Stimulated activated CD8-positive, alpha-beta memory T cell treated with anti-CD3 and anti-CD28 coated beads, Interleukin-7, amount 100 ng/mL, for 24 hours (primary cell): ENCODE results near the gene POLR3A.
A peak's percentile ranks its signal among the peaks of the same experiment; 100 is the strongest.
"Not testable (repeated sequence)": the region's sequence is repeated elsewhere in the genome, so short reads cannot be mapped to it uniquely, and the experiment has no call there.

ENCODE experiments used
- DNase-seq: peaks from one replicate; pipeline ENCODE4 v3.0.0-alpha.2; 2020; ENCODE audit warnings: low read depth

Gene POLR3A

GRCh38 chr10:78029269-78030226 is at the start of gene POLR3A:
Gene POLR3A, minus strand, starts transcription at chr10:78029515. Its CDS starts 108 bp downstream, at chr10:78029407.
- DNase-seq = peak; percentile 82

- DNase-seq = no peak
Observed at GRCh38 chr10:78078539-78079330, 49.4 kb upstream of the POLR3A start.

GRCh38 chr10:78075806-78076205 is 46.5 kb upstream of the POLR3A start:
- not testable (repeated sequence) for DNase-seq

DNA sequence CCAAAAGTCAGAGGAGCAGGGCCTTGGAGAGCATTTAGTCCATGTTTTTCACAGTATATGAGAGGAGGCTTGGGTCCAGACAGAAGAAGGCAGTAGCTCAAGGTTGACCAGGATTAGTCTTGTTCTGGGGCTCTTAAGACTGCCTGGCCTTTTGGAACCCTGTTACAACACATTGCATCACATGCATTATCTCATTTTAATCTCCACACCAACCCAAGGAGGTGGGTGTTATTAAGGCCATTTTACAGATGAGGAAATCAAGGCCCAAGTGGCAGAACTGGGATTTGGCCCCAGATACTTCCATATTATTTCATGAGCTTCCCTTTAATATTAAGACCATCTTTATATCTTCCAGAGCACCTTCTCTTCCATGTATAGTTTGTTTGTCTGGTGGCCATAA is 43.2 kb upstream of the POLR3A start:
- no peak for DNase-seq

GRCh38 chr10:78071857-78072179 is 42.5 kb upstream of the POLR3A start:
- DNase-seq = no peak

DNA sequence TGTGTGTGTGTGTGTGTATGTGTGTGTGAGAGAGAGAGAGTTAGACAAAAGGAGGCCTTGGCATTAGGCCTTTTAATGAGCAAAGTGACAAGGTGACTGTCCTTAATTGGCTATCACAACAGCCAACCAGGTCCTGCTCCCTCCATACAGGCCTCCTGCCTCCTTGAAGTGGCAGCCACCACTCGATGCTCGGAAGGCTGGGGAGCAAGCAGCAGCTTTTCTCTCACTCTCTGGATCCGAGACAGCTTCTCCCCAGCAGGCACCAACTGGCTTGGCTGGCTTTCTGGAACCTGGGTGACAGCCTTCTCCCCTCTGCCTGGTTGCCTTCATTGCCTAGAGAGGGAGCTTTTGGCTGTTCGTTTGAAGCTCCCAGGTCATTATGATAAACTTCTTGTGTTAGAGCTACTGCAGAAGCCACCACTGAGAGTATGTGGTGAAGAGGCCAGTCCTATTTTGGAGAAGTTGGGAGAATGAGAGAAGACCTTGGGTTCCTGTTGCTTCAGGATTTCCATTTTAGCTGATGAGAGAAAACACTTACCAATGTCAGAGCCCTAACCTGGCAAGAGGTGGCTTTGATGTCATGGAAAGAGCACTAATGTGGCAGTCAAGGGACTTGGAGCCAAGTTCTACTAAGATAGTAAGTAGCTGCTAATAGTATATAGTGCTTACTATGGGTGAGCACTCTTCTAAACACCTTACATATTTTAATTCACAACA is 42.0 kb upstream of the POLR3A start:
- DNase-seq = no peak

DNA sequence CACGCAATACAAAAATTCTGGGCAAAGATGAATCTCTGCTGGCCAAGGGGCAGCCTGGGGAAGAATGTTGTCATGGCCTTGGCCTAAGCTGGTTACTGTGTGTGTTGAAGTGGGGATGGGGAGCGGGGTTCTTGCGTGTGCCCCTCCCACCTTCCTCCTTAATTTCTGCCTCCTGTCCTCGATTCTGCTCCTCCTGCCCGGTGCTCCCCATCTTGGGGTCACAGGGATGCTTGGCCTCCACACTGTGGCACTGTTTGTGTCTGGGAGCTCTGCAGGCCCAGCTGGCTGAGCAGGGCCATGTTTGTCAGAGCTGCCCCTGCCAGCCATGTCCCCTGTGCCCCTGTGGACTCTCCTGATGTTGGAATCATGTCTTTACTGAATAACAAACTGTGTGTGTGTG is 41.4 kb upstream of the POLR3A start:
- no peak for DNase-seq

DNA sequence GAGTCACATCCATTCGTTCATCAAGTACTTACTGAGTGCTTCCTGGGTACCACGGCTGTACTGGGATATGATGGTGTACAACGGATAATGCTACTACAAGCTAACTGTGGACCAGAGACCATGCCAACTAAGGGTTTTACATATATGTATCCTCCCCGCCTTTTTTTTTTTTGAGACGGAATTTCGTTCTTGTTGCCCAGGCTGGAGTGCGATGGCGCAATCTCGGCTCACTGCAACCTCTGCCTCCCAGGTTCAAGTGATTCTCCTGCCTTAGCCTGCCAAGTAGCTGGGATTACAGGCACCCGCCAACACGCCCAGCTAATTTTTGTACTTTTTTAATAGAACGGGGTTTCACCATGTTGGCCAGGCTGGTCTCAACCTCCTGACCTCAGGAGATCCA is 40.7 kb upstream of the POLR3A start:
- not testable (repeated sequence) for DNase-seq

DNA sequence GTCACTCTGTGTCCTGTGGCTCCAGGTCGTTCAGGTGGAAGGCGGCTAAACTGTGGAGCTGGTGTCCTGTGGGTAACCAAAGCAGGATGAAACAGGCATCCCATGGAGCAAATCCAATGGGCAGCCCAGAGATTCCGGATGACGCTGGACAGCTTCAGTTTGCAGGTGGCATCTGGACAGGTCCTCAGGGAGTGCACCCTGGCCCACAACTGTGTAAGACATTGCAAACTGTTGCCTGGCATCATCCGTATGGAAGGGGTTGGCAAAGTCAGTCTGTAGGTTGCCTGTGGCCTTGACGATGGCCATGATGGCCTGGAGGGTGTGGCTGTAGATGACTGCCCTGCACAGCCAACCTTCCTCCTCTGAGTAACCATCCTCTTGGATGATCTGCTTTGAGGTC is 39.8 kb upstream of the POLR3A start:
- no peak for DNase-seq

GRCh38 chr10:78066728-78067430 is 37.6 kb upstream of the POLR3A start:
- DNase-seq = no peak

DNA sequence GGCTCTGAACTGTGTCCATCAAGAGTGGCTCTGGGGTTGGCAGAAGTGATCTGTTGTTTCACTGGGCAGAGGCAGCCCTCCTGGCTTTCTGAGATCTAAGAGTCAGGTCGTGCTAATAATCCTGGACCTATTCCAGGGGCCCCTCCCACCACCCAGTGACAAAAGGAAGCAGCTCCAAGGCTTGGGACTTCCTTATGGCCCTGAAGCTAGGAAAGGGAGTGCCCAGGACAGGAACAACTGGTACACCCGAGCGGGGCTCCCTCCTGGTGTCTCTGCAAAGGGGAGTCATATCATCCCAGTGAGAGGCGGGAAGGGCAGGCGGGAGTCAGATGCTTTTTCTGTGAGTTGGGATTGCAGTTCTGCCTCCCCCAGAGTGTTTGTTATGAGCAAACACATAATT is 36.7 kb upstream of the POLR3A start:
- DNase-seq = no peak

- no peak for DNase-seq
Observed at GRCh38 chr10:78065611-78066010, 36.3 kb upstream of the POLR3A start.

DNA sequence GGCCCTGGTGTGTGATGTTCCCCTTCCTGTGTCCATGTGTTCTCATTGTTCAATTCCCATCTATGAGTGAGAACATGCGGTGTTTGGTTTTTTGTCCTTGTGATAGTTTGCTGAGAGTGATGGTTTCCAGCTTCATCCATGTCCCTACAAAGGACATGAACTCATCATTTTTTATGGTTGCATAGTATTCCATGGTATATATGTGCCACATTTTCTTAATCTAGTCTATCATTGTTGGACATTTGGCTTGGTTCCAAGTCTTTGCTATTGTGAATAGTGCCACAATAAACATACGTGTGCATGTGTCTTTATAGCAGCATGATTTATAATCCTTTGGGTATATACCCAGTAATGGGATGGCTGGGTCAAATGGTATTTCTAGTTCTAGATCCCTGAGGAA is 35.6 kb upstream of the POLR3A start:
- not testable (repeated sequence) for DNase-seq

DNA sequence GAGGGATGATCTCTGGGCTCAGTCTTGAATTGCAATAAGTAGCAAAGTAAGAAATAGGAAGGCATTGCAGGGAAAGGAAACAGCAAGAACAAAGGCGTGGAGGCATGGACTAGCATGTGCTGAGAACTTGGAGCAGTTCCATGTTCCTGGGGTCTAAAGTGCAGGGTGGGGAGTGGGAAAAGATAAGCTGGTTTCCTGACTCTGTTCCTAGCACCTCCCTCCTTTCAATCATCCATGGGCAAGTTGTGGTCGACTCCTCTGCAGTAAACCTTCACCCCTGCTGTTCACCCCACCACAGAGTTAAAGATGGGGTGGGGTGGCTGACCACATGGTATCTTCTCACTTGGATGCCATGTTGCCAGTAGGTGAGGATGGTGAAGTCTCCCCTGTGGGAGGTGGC is 33.9 kb upstream of the POLR3A start:
- no peak for DNase-seq

DNA sequence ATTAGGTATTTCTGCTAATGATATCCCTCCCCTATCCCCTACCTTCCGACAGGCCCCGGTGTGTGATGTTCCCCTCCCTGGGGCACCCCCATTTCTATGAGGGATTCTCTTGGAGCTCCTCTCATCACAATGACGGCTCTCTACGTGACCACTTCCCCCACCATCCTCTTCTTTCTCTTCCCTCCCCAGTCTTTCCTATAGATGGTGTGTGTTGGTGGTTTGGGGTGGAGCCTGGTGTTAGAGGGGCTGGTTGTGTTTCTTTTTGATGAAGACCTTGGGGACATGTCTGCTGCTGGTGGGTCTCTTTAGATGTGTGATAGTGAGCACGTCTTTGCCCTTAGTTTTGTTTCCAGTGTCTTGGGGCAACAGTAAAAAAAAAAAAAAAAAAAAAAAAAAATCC is 33.0 kb upstream of the POLR3A start:
- no peak for DNase-seq

GRCh38 chr10:78059906-78060702 is 30.8 kb upstream of the POLR3A start:
- DNase-seq = no peak

- no peak for DNase-seq
Observed at GRCh38 chr10:78058562-78058961, 29.2 kb upstream of the POLR3A start.

GRCh38 chr10:78053211-78053868 is 24.0 kb upstream of the POLR3A start:
- DNase-seq = no peak

DNA sequence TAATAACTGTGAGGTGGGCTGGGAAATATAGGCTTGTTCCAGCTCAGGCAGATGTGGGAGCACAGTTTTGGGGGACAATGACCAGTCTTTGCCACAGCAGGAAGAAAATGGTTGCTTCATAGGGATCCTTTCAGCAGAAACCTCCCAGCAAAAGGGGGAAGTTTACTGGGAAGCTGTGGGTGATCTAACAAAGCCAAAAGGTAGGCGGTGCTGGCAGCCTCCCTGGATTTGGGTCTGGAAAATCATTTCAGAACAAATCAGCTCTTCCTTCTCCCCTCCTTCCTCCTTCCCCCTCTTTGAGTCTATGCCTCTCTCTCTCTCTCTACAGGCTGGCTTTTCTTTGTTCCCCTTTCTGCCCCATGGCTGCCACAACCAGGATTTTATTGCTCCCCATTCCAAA is 20.5 kb upstream of the POLR3A start:
- no peak for DNase-seq

DNA sequence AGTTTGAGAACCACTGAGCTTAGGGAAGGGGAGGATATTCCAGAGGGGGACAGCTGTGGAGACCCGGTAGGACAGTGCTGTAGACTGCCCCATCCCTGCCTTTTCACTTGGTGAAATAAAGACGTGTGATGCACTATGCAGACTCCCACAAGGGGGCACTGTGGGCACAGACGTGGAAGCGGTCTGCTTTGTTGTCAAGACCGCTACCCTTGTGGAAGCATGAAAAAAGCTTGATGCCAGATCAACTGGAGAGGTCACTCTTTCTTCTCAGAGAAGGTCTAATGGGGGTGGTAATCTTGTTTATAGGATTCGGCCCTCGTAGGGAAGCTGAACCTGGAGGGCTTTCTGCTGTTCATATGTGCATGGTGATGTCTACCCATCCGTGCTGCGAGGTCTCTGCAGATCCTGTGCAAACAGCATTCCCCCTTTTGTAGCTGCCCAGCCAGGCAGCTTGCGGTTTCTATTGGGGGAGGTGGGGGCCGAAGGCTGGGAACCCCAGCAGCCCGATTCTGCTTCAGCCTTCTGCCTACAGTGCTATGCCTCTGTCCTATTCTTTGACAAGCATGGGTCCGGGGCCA is 18.1 kb upstream of the POLR3A start:
- DNase-seq = peak; percentile 78
